Measurements from ENCODE around the gene TRIM8.

Gene TRIM8

GRCh38 chr10:102644066-102644645 is at the start of gene TRIM8:
TRIM8 (plus strand) TSS chr10:102644479; CDS start chr10:102644618, 139 bp downstream.
- peak; percentile 73 for DNase-seq

- no peak for DNase-seq
Observed at GRCh38 chr10:102595293-102595692, 49.0 kb upstream of the TRIM8 start.

GRCh38 chr10:102595897-102596296 is 48.4 kb upstream of the TRIM8 start:
- no peak for DNase-seq

GRCh38 chr10:102596506-102596971 is 47.7 kb upstream of the TRIM8 start:
- peak; percentile 39 for DNase-seq

- DNase-seq: no peak
Observed at GRCh38 chr10:102597131-102597991, 46.9 kb upstream of the TRIM8 start.

GRCh38 chr10:102598243-102598642 is 46.0 kb upstream of the TRIM8 start:
- DNase-seq: no peak

- no peak for DNase-seq
Observed at GRCh38 chr10:102599565-102600327, 44.5 kb upstream of the TRIM8 start.

- DNase-seq: no peak
Observed at GRCh38 chr10:102600816-102601215, 43.5 kb upstream of the TRIM8 start.

GRCh38 chr10:102601639-102602038 is 42.6 kb upstream of the TRIM8 start:
- no peak for DNase-seq

- DNase-seq: no peak
Observed at GRCh38 chr10:102602272-102603045, 41.8 kb upstream of the TRIM8 start.

- DNase-seq: no peak
Observed at GRCh38 chr10:102603946-102604345, 40.3 kb upstream of the TRIM8 start.

GRCh38 chr10:102604439-102604841 is 39.8 kb upstream of the TRIM8 start:
- DNase-seq: no peak

GRCh38 chr10:102605712-102606111 is 38.6 kb upstream of the TRIM8 start:
- no peak for DNase-seq

GRCh38 chr10:102608487-102608886 is 35.8 kb upstream of the TRIM8 start:
- DNase-seq: no peak

- no peak for DNase-seq
Observed at GRCh38 chr10:102610441-102610887, 33.8 kb upstream of the TRIM8 start.

- DNase-seq: no peak
Observed at GRCh38 chr10:102611514-102612087, 32.7 kb upstream of the TRIM8 start.

- peak; percentile 64 for DNase-seq
Observed at GRCh38 chr10:102612964-102613275, 31.4 kb upstream of the TRIM8 start.

- no peak for DNase-seq
Observed at GRCh38 chr10:102613286-102613685, 31.0 kb upstream of the TRIM8 start.

- no peak for DNase-seq
Observed at GRCh38 chr10:102613785-102614184, 30.5 kb upstream of the TRIM8 start.

- DNase-seq: no peak
Observed at GRCh38 chr10:102614888-102615287, 29.4 kb upstream of the TRIM8 start.

- DNase-seq: peak; percentile 42
Observed at GRCh38 chr10:102615361-102615760, 28.9 kb upstream of the TRIM8 start.

- no peak for DNase-seq
Observed at GRCh38 chr10:102616066-102616770, 28.1 kb upstream of the TRIM8 start.

Data from stimulated activated CD4-positive, alpha-beta T cell treated with anti-CD3 and anti-CD28 coated beads, Interleukin-15, amount 100 ng/mL, for 24 hours (primary cell).